Endometrial microvascular endothelial cells (primary cell): Measurements from ENCODE around the gene IGFN1. TPM values are rescaled to one million over a fixed set of nuclear protein-coding genes. Genes with fewer than 3 reads are reported as not detected.

Experiments
- in situ Hi-C: cut with HindIII; loops from 2 replicates; pipeline ENCODE4 v1.10.0; 2017; ENCODE audit warnings: low sequenced_read_pairs, low pct_unique_long_range_greater_than_20kb; ENCODE audit errors: inconsistent ontology term
- total RNA-seq: library from RNA; depleted of rRNA; stranded (reverse); fragments of >200 nt; gene quantifications from one replicate; pipeline ENCODE4 v1.2.3, GENCODE V29; 2015; ENCODE audit errors: inconsistent ontology term

The IGFN1 gene
- total RNA-seq, 1 donor from 2014 or later: not detected

- in situ Hi-C loops: no loop called here
Observed at GRCh38 chr1:201270616-201271390, 80.2 kb downstream of the IGFN1 start.

GRCh38 chr1:201272799-201273198, 82.2 kb downstream of the IGFN1 start:
- in situ Hi-C loops: no loop called here

GRCh38 chr1:201274616-201275252, 84.1 kb downstream of the IGFN1 start:
- in situ Hi-C loops: no loop called here

GRCh38 chr1:201275253-201275666, 84.6 kb downstream of the IGFN1 start:
- in situ Hi-C loops: no loop called here

GRCh38 chr1:201276891-201277290, 86.3 kb downstream of the IGFN1 start:
- in situ Hi-C loops: no loop called here

GRCh38 chr1:201277441-201277840, 86.8 kb downstream of the IGFN1 start:
- in situ Hi-C loops: no loop called here

Other genes starting within 250 kb of the IGFN1 start
- 1.6 TPM for gene KIF21B, start 167.1 kb upstream of the IGFN1 start, total RNA-seq
- not detected for gene CACNA1S, start 78.4 kb upstream of the IGFN1 start, total RNA-seq
- gene ASCL5, start 63.6 kb upstream of the IGFN1 start, total RNA-seq: not detected
- gene TMEM9, start 36.4 kb upstream of the IGFN1 start, total RNA-seq: 50.4 TPM
- not detected for gene PKP1, start 92.7 kb downstream of the IGFN1 start, total RNA-seq
- not detected for gene TNNT2, start 186.9 kb downstream of the IGFN1 start, total RNA-seq
- not detected for gene LAD1, start 208.5 kb downstream of the IGFN1 start, total RNA-seq
- not detected for gene TNNI1, start 230.9 kb downstream of the IGFN1 start, total RNA-seq